Nephron progenitor cell (in vitro differentiated cells): ENCODE measurements around the gene PAX9.

Experiments
- DNase-seq: peaks from one replicate; pipeline ENCODE4 v3.0.0; 2021
- H3K27ac Mint-ChIP-seq: 2 replicates; pipeline ENCODE4 v1.8.0; 2021; ENCODE audit warnings: mild to moderate bottlenecking, moderate library complexity, mixed read lengths
- H3K27me3 Mint-ChIP-seq: 2 replicates; pipeline ENCODE4 v1.8.0; 2021; ENCODE audit warnings: mild to moderate bottlenecking, low read depth, mixed read lengths; ENCODE audit not compliant: poor library complexity
- H3K36me3 Mint-ChIP-seq: 2 replicates; pipeline ENCODE4 v1.8.0; 2021; ENCODE audit warnings: low read depth, mixed read lengths
- H3K4me1 Mint-ChIP-seq: 2 replicates; pipeline ENCODE4 v1.8.0; 2021; ENCODE audit warnings: mixed read lengths
- H3K4me3 Mint-ChIP-seq: 2 replicates; pipeline ENCODE4 v1.8.0; 2021; ENCODE audit warnings: mild to moderate bottlenecking, moderate library complexity, mixed read lengths
- H3K9me3 Mint-ChIP-seq: 2 replicates; pipeline ENCODE4 v1.8.0; 2021; ENCODE audit warnings: mild to moderate bottlenecking, moderate library complexity, mixed read lengths
- CTCF ChIP-seq: fragments of 200-600 bp; sonication (generic); IDR thresholded peaks from 2 replicates; pipeline ENCODE4 v1.5.0; 2021; ENCODE audit warnings: antibody characterized with exemption

The PAX9 gene

DNA sequence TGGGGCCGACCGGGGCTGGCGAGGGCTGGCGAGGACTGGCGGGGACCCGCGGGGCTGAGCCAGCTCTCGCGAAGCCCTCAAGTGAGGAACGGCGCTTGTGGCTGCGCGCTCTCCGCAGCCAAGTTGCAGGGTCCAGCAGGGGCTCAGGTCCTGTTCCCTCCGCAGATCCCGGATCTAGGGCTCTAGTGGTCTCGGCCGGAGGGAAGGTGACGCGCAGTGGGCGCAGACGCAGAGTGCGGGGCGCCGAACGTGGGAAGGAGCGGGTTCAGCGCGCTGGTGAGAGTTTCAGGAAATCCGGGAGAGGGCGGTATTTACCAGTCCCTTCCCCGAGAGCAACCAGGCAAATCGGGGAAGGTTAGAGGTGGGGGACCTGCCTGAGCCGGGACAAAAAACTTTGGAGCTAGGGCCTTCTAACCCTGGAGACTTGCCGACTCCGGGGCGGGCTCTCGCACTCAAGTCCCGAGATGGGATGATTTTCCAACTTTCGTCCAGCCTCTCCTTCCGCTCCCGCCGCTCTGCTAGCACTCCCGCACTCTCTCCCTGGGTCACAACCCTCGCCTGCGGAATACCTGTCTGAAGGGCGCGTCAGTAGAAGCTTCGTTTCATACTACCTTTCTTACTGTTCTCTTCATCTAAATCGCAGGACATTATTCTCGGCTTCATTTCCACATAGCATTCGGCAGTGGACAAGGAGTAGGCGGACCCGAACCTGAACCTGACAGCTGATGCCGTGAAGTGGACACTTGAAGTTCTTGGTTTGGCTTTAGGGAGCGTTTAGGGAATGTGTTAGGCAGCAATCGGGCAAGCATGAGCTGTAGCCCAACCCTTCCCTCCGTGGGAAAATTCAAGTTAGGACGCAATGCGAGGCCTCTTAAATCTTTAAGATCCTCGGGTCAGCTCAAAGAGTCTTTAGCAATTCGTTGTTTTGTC lies 13.6 kb upstream of the PAX9 start:
- TF ChIP-seq CTCF: peak; percentile 60
- peaks cover 24% of the 10 kb centered on the region for H3K4me1 Mint-ChIP-seq
- no peak overlapping the region for H3K27ac Mint-ChIP-seq
- no peaks in the 10 kb centered on the region for H3K36me3 Mint-ChIP-seq
- peak overlapping the region; percentile 83 for H3K4me3 Mint-ChIP-seq
- H3K9me3 Mint-ChIP-seq: no peaks in the 10 kb centered on the region
- peak; percentile 75 for DNase-seq
- H3K27me3 Mint-ChIP-seq: peaks cover 98% of the 10 kb centered on the region

DNA sequence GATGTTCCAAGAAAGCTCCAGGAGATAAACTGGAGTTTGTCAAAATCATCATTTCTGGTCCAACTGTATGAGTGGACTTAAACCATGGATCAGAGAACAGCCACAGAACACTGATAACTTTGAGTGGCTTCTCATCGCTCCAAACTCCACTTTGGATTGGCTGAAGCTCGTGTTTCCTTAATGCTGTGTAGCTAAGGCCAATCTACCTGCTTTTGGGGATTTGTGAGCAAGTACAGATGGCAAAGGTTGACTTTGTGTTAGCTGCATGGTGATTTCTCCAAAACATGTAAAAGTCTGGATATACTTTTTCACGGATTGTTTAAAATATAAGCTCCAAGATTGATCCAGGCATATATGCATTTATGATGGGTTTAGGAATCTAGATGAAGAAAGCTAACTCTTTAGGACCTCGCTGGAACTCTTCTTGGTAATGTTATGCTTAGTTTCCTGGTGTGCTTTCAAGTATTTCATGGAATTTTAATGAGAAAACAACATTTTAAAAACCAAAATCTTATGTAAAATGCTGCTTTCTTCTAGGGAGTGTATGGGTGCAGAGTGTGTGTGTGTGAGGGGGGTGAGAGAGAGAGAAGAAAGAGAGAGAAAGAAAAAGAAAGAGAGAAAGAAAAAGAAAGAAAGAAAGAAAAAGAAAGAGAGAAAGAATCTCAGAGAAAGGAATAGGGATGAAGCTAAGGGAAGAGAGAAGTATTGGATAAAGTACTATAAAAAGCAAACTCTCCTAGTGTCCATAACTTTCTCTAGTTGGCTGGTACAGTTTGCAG lies 11.6 kb upstream of the PAX9 start:
- no peak for TF ChIP-seq CTCF
- no peak overlapping the region for H3K4me3 Mint-ChIP-seq
- H3K9me3 Mint-ChIP-seq: no peaks in the 10 kb centered on the region
- H3K4me1 Mint-ChIP-seq: peaks cover 40% of the 10 kb centered on the region
- H3K27me3 Mint-ChIP-seq: peaks cover 98% of the 10 kb centered on the region
- no peak for DNase-seq
- H3K27ac Mint-ChIP-seq: no peak overlapping the region
- H3K36me3 Mint-ChIP-seq: no peaks in the 10 kb centered on the region

DNA sequence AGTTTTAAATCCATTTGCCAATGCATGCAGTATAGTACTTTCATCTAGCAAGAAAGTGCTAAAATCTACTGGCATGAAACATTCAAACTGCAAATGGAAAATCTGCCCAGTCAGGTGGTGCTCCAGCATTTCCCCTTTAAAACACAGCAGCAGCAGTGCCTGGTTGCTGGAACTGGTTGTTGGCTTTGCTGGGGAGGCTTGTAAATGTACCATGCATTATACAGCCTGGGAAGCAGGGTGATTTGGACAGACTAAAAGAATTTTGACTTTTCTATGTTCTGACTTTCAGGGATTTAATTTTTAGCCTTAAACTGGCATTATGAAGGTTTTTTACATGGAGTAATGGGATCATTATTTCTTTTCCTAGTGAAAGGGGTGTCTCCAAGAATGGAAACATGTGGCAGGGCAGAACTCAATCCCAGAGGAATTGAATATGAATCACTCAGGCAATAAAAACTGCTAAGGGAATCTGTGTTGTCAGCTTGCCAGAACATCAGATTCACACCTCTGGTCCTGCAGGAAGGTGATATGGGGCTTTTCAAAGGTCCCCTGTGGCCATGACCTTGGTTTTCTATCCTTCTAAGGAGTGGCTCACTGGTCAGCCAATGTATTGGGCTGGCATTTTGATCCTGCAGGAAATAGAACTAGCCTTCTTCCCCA lies 9.0 kb upstream of the PAX9 start:
- DNase-seq: no peak
- peaks cover 55% of the 10 kb centered on the region for H3K4me1 Mint-ChIP-seq
- H3K27ac Mint-ChIP-seq: no peak overlapping the region
- H3K4me3 Mint-ChIP-seq: no peak overlapping the region
- H3K27me3 Mint-ChIP-seq: peaks cover 100% of the 10 kb centered on the region
- H3K36me3 Mint-ChIP-seq: no peaks in the 10 kb centered on the region
- H3K9me3 Mint-ChIP-seq: no peaks in the 10 kb centered on the region
- TF ChIP-seq CTCF: no peak

DNA sequence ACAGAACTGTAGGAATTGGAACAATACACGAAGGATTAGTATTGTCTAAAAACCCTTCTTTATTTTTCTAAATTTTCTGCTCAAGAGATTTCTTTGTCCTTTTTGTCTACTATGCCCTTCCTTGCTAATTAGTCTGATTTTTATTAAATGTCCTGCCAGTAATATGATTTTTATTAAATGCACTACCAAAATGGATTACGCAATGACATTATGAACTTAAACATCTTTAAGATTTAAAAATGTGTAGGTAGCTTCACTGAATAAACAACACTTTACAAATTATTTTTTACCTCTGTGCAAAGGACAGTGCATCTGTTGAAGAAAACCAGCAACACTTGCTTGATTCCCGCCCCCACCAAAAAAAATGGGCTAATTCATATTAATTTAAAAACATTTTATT lies 8.2 kb upstream of the PAX9 start:
- H3K27me3 Mint-ChIP-seq: peaks cover 100% of the 10 kb centered on the region
- H3K9me3 Mint-ChIP-seq: no peaks in the 10 kb centered on the region

More for the DNA sequence above, 8.2 kb upstream of the PAX9 start:
- no peak for DNase-seq
- H3K27ac Mint-ChIP-seq: no peak overlapping the region
- H3K4me3 Mint-ChIP-seq: no peak overlapping the region
- H3K36me3 Mint-ChIP-seq: no peaks in the 10 kb centered on the region
- TF ChIP-seq CTCF: no peak
- peaks cover 55% of the 10 kb centered on the region for H3K4me1 Mint-ChIP-seq
